GM18505 (cell line): ENCODE measurements around the gene DNAJC9.
"Not testable (repeated sequence)": the region's sequence is repeated elsewhere in the genome, so short reads cannot be mapped to it uniquely, and the experiment has no call there.

Experiments used
- ATAC-seq: cut with Tn5 transposase; IDR thresholded peaks from one replicate; pipeline ENCODE4 v1.9.1; 2021; ENCODE audit not compliant: unreplicated experiment
- POLR2A ChIP-seq: IDR thresholded peaks from 4 replicates; pipeline ENCODE4 v1.6.1; 2011; ENCODE audit warnings: borderline replicate concordance; ENCODE audit not compliant: insufficient read depth, insufficient read length; ENCODE audit errors: extremely low read depth

The DNAJC9 gene, protein sequence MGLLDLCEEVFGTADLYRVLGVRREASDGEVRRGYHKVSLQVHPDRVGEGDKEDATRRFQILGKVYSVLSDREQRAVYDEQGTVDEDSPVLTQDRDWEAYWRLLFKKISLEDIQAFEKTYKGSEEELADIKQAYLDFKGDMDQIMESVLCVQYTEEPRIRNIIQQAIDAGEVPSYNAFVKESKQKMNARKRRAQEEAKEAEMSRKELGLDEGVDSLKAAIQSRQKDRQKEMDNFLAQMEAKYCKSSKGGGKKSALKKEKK

DNA sequence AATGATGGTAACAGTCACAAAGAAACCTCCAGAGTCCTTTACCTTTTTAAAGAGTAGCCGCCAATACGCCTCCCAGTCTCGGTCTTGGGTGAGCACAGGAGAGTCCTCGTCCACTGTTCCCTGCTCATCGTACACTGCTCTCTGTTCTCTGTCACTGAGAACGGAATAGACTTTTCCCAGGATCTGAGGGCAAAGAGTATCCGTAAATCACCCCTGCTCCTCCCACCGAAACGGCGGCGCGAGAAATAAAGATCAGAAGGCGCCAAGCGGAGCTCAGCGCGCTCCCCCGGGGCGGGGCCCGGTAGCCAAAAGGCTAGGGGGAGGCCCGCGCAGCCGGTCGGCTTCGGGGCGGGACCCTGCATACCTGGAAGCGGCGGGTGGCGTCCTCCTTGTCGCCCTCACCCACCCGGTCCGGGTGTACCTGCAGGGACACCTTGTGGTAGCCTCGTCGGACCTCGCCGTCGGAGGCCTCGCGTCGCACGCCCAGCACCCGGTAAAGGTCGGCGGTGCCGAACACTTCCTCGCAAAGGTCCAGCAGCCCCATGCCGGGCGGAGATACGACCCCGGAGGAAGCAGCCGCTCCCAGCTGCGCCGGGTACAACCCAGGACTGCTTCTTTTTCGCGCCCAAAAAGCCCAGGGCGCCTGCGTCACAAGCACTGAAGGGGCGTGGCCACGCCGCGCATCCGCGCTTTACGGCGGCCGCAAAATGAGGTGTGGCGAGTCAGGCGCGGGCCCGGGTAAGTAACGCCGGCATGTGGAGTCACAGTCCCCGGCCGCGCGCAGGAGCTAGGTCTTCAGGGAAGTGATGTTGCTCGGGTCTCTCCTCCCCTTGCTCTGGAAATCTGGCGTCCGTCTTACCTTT is at the start of gene DNAJC9:
Gene DNAJC9, minus strand, starts transcription at position 610 of the 863 bp plus-strand sequence. Its CDS starts 66 bp downstream, at position 544.
- TF ChIP-seq POLR2A, result peak; percentile 97

DNA sequence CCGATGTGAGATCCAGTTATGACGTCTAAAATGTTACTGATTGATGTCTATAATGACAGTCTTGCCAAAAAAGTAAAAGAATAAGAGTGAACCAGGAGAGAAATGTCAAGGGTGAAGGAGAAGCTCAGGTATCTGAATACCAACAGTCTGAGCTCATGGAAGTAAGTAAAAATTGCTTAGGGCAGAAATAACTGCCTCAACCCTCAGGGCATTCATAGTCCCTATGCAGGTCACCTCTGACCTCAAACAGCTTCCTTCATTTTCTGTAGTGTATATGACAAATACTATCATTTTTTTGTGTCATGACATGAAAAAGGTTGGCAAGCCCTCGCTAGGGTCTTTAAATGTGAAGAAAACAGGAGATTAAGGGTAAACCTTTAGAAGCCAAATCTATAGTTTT is 46.4 kb upstream of the DNAJC9 start:
- no peak for TF ChIP-seq POLR2A
- no peak for ATAC-seq

More for the DNA sequence above, at the start of gene DNAJC9:
- ATAC-seq, result peak; percentile 85

DNA sequence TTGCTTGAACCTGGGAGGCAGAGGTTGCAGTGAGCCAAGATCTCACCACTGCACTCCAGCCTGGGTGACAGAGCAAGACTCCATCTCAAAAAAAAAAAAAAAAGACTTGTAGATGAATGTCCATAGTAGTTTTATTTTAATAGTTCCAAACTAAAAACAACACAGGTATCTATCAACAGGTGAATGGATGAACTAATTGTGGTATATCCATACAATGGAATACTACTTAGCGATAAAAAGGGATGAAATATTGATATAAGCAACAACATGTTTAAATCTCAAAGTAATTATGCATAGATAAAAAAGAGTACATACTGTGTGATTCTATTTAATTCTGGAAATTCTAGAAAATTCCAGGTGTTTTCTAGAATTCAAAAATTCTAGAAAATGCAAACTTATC is 42.9 kb upstream of the DNAJC9 start:
- no peak for TF ChIP-seq POLR2A
- ATAC-seq, result no peak

DNA sequence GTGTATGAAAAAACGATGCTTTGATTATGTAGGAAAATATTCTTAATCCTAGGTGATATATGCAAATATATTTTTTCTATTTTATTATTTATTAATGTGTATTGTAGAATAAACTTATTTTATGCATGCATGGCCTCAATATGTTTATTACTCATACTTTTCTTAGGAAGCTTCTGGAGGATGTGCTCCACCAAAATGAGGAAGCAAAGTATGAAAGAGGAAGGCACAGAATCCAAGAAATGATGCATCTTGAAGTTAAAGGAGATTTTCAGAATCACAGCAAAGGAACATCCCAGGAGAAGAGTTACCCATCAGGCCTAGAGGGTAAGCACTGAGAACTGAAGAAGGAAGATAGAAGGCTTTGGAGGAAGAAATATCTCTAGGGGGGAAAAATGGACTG is 40.4 kb upstream of the DNAJC9 start:
- no peak for ATAC-seq
- TF ChIP-seq POLR2A, result no peak

DNA sequence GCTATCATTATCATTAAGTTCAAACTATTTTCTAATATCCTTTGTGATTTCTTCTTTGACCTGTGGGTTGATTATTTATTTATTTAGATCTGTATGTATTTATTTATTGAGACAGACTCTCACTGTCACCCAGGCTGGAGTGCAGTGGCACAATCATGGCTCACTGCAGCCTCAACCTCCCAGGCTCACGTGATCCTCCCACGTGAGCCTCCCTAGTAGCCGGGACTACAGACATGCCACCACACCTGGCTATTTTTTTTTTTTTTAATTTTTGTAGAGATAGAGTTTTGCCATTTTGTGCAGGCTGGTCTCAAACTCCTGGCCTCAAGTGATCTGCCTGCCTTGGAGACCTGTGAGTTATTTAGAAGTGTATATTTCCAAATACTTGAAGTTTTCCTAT is 34.0 kb upstream of the DNAJC9 start:
- ATAC-seq, result no peak
- TF ChIP-seq POLR2A, result no peak

DNA sequence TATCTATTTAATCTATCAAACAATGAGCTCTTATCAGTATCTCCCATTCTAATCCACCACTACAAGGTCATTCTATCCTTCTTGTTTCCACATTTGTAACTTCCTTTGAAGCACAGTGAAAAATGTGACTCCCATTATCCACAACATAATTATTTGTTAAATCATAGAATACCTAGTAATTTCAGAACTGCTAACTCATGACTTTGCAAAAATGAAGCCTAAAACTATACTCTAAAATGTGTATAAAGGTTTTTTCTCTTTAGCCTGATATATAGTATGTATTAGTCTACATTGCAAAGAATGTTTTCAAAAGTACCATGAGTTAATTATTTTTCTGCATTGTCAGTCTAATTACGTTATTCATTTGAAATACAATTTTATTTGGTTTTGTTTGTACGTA is 17.4 kb upstream of the DNAJC9 start:
- TF ChIP-seq POLR2A, result no peak
- no peak for ATAC-seq

DNA sequence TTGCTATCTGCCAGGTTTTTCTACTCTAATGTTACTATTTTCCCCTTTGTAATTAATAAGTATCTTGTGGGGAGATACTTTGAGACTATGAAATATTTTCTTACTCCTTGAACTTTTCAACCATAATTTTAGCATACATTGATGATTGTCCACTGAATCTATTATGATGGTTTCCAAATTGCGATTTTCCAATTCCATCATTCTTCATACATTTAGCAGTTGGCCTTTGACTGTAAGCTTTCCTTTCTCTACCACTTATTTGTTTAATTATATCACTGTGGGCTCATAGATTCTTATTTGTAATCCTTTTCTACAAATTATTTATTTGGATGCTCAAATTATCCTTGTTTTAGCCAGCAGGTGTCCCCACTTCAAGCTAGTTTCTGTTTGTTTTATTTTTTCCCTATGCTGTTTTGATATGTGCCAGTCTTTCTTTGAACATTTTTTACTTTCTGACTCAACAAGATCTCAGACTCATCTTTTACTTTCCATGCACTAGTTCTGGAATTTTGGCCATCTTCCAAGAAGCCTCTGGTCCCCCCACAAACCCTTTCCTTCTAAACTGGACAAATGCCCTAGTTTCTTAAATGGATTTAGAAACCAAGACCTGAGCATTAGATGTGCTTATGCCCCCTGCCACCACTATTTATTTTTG is 16.8 kb upstream of the DNAJC9 start:
- no peak for TF ChIP-seq POLR2A
- no peak for ATAC-seq

DNA sequence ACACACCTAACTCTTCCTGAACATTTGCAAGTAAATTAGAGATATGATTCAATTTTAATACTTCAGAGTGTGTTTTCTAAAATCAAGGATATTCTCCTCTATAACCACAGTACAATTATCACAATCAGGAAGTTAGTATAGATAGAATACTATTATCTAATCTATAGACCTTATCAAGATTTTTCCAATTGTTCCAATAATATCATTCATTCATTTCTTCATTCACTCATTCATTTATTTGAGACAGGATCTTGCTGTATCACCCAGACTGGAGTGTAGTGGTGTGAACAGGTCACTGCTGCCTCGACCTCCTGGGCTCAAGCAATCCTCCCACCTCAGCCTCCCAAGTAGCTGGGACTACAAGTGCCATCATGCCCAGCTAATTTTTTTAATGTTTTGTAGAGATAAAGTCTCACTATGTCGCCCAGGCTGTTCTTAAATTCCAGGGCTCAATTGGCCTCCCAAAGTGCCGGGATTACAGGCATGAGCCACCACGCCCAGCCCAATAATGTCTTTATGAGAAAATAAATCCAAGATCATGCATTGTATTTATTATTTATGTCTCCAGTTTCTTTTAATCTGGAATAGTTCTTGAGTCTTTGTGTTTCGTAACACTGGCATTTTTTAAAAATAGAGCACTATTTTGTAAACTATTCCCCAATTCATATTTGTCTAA is 16.0 kb upstream of the DNAJC9 start:
- TF ChIP-seq POLR2A, result no peak
- ATAC-seq, result no peak

DNA sequence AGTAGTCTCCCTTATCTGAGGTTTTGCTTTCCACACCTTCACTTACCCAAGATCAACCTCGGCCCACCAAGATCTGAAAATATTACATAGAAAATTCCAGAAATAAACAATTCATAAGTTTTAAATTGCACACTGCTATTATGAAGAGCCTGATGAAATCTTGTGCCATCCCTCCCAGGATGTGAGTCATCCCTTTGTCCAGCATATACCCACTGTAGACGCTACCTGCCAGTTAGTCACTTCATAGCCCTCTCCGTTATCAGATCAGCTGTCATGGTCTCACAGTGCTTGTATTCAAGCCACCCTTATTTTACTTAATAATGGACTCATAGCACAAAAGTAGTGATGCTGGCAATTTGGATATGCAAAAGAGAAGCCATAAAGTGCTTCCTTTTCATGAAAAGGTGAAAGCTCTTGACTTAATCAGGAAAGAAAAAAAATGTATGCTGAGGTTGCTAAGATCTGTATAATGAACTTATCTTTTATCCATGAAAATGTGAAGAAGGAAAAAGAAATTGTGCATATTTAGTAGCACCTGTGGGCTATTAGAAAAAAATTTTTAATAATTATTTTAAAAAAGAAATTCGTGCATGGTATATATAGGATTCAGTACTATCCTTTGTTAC is 15.2 kb upstream of the DNAJC9 start:
- TF ChIP-seq POLR2A, result no peak
- ATAC-seq, result no peak

DNA sequence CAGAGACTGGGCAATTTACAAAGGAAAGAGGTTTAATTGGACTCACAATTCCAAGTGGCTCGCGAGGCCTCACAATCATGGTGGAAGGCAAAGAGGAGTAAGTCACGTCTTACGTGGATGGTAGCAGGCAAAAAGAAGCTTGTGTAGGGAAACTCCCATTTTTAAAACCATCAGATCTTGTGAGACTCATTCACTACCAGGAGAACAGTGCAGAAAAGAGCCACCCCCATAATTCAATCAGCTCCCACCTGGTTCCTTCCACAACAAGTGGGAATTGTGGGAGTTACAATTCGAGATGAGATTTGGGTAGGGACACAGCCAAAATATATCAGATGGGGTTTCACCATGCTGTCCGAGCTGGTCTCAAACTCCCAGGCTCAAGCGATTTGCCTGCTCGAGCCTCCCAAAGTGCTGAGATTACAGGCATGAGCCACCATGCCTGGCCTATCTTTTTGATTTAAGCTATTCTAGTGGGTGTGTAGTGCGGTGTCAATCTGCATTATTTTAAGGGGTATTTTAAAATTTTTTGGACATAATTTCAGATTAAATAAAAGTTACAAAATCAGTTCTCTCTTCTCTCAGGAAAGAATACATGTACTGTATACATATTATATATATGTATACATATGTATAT is 14.4 kb upstream of the DNAJC9 start:
- ATAC-seq, result no peak
- no peak for TF ChIP-seq POLR2A

DNA sequence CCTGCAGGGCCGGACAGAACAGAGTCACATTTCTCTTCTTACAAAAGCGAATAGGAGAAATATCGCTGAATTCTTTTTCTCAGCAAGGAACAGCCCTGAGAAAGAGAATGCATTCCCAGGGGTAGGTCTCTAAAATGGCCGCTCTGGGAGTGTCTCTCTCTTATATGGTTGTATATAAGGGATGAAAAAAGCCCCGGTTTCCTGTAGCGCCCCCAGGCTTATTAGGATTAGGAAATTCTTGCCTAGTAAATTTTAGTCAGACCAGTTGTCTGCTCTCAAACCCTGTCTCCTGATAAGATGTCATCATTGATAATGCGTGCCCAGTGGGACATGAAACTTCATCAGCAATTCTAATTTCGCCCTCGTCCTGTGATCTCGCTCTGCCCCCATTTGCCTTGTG is 11.6 kb upstream of the DNAJC9 start:
- ATAC-seq, result not testable (repeated sequence)

DNA sequence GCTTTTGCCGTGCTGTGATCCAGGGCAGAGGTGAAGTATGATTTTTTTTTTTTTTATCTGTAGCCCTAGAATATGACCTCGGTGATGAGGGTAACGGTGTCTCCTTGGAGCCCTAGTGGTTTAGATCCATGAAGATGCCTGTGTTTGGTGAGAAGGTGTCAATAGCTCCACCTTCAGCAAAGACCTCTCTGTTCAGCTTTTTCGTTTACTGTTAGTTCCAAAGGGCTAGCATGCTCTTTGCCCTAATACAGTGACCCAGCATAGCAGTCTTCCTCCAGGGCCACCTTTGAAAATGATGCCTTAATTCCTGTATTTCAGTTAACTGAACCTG is 6.1 kb upstream of the DNAJC9 start:
- ATAC-seq, result no peak

DNA sequence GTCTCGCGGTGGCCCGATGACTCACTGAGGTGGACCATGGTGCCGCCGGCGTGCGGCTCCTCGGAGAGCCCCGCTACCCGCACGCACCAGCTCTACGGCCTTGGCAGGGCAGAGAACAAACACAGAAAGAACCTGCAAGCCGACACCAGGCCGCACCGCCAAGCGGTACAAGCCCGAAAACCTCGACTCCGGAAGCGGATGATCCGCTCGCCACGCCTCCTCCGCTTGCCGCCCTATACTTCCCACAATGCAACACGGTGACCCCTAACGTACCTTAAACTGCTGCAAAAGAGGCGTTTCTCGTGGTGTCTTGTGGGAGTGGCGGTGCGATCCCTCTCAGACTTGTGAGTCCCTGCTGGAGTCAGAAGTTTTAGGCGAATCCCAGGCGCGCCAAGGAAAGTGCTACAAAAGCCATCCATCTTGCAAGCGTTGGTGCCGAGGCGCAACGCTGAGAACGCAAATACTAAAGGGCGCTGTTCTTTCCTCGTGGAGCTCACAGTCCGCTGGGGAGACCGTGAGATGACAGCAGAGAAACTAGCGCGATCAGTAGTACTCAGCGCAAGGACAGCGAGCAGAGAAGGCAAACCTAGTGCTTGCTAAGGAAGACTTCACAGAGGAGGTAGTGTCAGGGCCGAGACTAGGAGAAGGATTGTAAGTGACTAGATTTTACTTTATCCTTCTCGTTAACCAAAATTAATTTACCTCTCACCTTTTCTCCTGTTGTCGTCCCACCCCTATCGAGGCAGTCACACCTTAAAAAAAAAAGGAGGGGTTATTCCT is 5.6 kb upstream of the DNAJC9 start, which contains the start of gene MRPS16:
Gene MRPS16, minus strand, starts transcription at position 200 of the 780 bp plus-strand sequence. Its CDS starts 162 bp downstream, at position 38.
- ATAC-seq, result peak; percentile 81
- TF ChIP-seq POLR2A, result peak; percentile 98

More for the DNA sequence above, 6.1 kb upstream of the DNAJC9 start:
- no peak for TF ChIP-seq POLR2A
